Mesenchymal stem cell (in vitro differentiated cells and primary cell): Measurements from ENCODE around the gene EEFSEC.

ENCODE experiments used
- DNase-seq: peaks from one replicate; pipeline ENCODE4 v3.0.0-alpha.2; 2013
- H2AFZ ChIP-seq: one replicate; pipeline ENCODE4 v1.6.1; 2013; ENCODE audit warnings: low read depth, mild to moderate bottlenecking, control low read depth, inconsistent platforms, low read length, moderate library complexity
- H2AK5ac ChIP-seq: 2 replicates; pipeline ENCODE4 v1.6.1; 2013; ENCODE audit warnings: low read length, moderate library complexity, mild to moderate bottlenecking, inconsistent platforms; ENCODE audit not compliant: severe bottlenecking
- H2BK120ac ChIP-seq: one replicate; pipeline ENCODE4 v1.6.1; 2013; ENCODE audit warnings: low read depth, mild to moderate bottlenecking, inconsistent platforms, low read length, moderate library complexity
- H2BK12ac ChIP-seq, 2 experiments: one replicate each; pipeline ENCODE4 v1.6.1; 2013; ENCODE audit warnings: inconsistent platforms in 2 of 2, low read length in 2 of 2, mild to moderate bottlenecking in 2 of 2, moderate library complexity in 2 of 2, control low read depth in 1 of 2
- H2BK15ac ChIP-seq: one replicate; pipeline ENCODE4 v1.6.1; 2013; ENCODE audit warnings: mild to moderate bottlenecking, low read depth, inconsistent platforms; ENCODE audit not compliant: poor library complexity, severe bottlenecking
- H2BK5ac ChIP-seq: 2 replicates; pipeline ENCODE4 v1.6.1; 2013; ENCODE audit warnings: low read depth, mild to moderate bottlenecking, low read length, control low read depth, inconsistent platforms; ENCODE audit not compliant: poor library complexity, severe bottlenecking
- H3K14ac ChIP-seq, 2 experiments: one replicate each; pipeline ENCODE4 v1.6.1; 2013; ENCODE audit warnings: inconsistent platforms in 2 of 2, low read length in 2 of 2, control low read depth in 1 of 2, mild to moderate bottlenecking in 1 of 2, moderate library complexity in 1 of 2
- H3K18ac ChIP-seq, 2 experiments: one replicate each; pipeline ENCODE4 v1.6.1; 2013; ENCODE audit warnings: inconsistent platforms in 2 of 2, low read length in 2 of 2, control low read depth in 1 of 2, low read depth in 1 of 2, mild to moderate bottlenecking in 1 of 2
- H3K23ac ChIP-seq, 2 experiments: one replicate each; pipeline ENCODE4 v1.6.1; 2013; ENCODE audit warnings: inconsistent platforms in 2 of 2, low read length in 2 of 2, mild to moderate bottlenecking in 2 of 2, moderate library complexity in 2 of 2, control low read depth in 1 of 2
- H3K27ac ChIP-seq: 2 replicates; pipeline ENCODE4 v1.5.1; 2013; ENCODE audit warnings: mild to moderate bottlenecking, moderate library complexity, low read length, control low read depth, inconsistent platforms; ENCODE audit not compliant: poor library complexity, severe bottlenecking
- H3K27me3 ChIP-seq, 2 experiments: 2 replicates each; pipeline versions ENCODE4 v1.6.1 to v1.7.0; 2013; ENCODE audit warnings: low read length in 2 of 2, mild to moderate bottlenecking in 2 of 2, moderate library complexity in 2 of 2, control low read depth in 1 of 2, inconsistent platforms in 1 of 2; ENCODE audit not compliant: control insufficient read depth in 1 of 2, insufficient read depth in 1 of 2
- H3K36me3 ChIP-seq, 2 experiments: 2 replicates each; pipeline versions ENCODE4 v1.6.1 to v1.7.0; 2013; ENCODE audit warnings: low read length in 2 of 2, control low read depth in 1 of 2, inconsistent platforms in 1 of 2, low read depth in 1 of 2, mild to moderate bottlenecking in 1 of 2; ENCODE audit not compliant: insufficient read depth in 2 of 2, control insufficient read depth in 1 of 2
- H3K4ac ChIP-seq, 2 experiments: one replicate each; pipeline ENCODE4 v1.6.1; 2013; ENCODE audit warnings: inconsistent platforms in 2 of 2, low read length in 2 of 2, mild to moderate bottlenecking in 2 of 2, moderate library complexity in 2 of 2, control low read depth in 1 of 2, low read depth in 1 of 2
- H3K4me1 ChIP-seq: 2 replicates; pipeline ENCODE4 v1.6.1; 2013; ENCODE audit warnings: low read depth, low read length, control low read depth; ENCODE audit not compliant: control insufficient read depth, insufficient read depth
- H3K4me2 ChIP-seq: 2 replicates; pipeline ENCODE4 v1.6.1; 2013; ENCODE audit warnings: low read length, mild to moderate bottlenecking, inconsistent platforms; ENCODE audit not compliant: poor library complexity, severe bottlenecking
- H3K4me3 ChIP-seq, 2 experiments: 2 replicates each; pipeline versions ENCODE4 v1.5.1 to v1.7.0; 2013; ENCODE audit warnings: low read length in 2 of 2, mild to moderate bottlenecking in 2 of 2, control low read depth in 1 of 2, low read depth in 1 of 2; ENCODE audit not compliant: insufficient read depth in 1 of 2
- H3K79me1 ChIP-seq: replicated peaks from 2 replicates; pipeline ENCODE4 v1.6.1; 2013; ENCODE audit warnings: mild to moderate bottlenecking, control low read depth, low read length, inconsistent platforms; ENCODE audit not compliant: poor library complexity, severe bottlenecking
- H3K9ac ChIP-seq: 2 replicates; pipeline ENCODE4 v1.7.0; 2013; ENCODE audit warnings: mild to moderate bottlenecking, low read length, moderate library complexity
- H3K9me3 ChIP-seq: 2 replicates; pipeline ENCODE4 v1.7.0; 2013; ENCODE audit warnings: mild to moderate bottlenecking, low read length; ENCODE audit not compliant: control insufficient read depth
- H4K8ac ChIP-seq: one replicate; pipeline ENCODE4 v1.6.1; 2013; ENCODE audit warnings: inconsistent platforms, mild to moderate bottlenecking, low read length, moderate library complexity
- H4K91ac ChIP-seq: one replicate; pipeline ENCODE4 v1.6.1; 2013; ENCODE audit warnings: mild to moderate bottlenecking, low read length, inconsistent platforms
- WGBS: methylation state at CpG from one replicate; pipeline ENCODE4 v1.1.7; 2013; ENCODE audit warnings: mixed read lengths; 5-methylcytosine and 5-hydroxymethylcytosine counted together

The EEFSEC gene

GRCh38 chr3:128411574-128412064, 258.3 kb downstream of the EEFSEC start:
- H3K4me1 ChIP-seq, result peaks cover 5% of the 10 kb centered on the region
- peaks cover 0 to 73% of the 10 kb centered on the region in 2 experiments for H3K27me3 ChIP-seq
- H3K18ac ChIP-seq, result no peak overlapping the region
- no peak overlapping the region for H3K23ac ChIP-seq
- peak overlapping the region; percentile 8 for H4K8ac ChIP-seq
- peaks cover 0 to 3% of the 10 kb centered on the region in 2 experiments for H3K36me3 ChIP-seq
- H2AFZ ChIP-seq, result no peak overlapping the region
- no peak overlapping the region for H3K4me3 ChIP-seq
- no peak overlapping the region for H3K27ac ChIP-seq
- no peak overlapping the region for H2AK5ac ChIP-seq
- H4K91ac ChIP-seq, result no peak overlapping the region
- no peaks in the 10 kb centered on the region for H3K79me1 ChIP-seq
- H2BK12ac ChIP-seq, result no peak overlapping the region
- peak overlapping the region in 1 of 2 experiments; percentile 71 for H3K14ac ChIP-seq
- H3K4me2 ChIP-seq, result no peak overlapping the region
- H2BK120ac ChIP-seq, result no peak overlapping the region
- 57% methylated on average over 18 of the region's 18 CpGs for WGBS
- H3K4ac ChIP-seq, result no peak overlapping the region
- DNase-seq, result no peak
- no peak overlapping the region for H2BK5ac ChIP-seq
- H3K9me3 ChIP-seq, result no peaks in the 10 kb centered on the region
- H3K9ac ChIP-seq, result no peak overlapping the region
- no peak overlapping the region for H2BK15ac ChIP-seq

- Histone ChIP-seq H3K18ac (no peak overlapping the region), H3K4ac (no peak overlapping the region), H2AK5ac (no peak overlapping the region), H3K9ac (no peak overlapping the region), H3K4me1 (peaks cover 13% of the 10 kb centered on the region), H2BK120ac (no peak overlapping the region), H3K36me3 (peaks cover 0 to 3% of the 10 kb centered on the region in 2 experiments), H2BK5ac (no peak overlapping the region), H3K79me1 (no peaks in the 10 kb centered on the region), H2BK12ac (no peak overlapping the region), H3K9me3 (no peaks in the 10 kb centered on the region), H2BK15ac (peak overlapping the region; percentile 30), H4K8ac (no peak overlapping the region), H3K4me2 (no peak overlapping the region), H4K91ac (peak overlapping the region; percentile 46), H3K4me3 (no peak overlapping the region), H3K27ac (no peak overlapping the region), H3K27me3 (peaks cover 0 to 68% of the 10 kb centered on the region in 2 experiments), H3K14ac (no peak overlapping the region), H3K23ac (no peak overlapping the region), H2AFZ (no peak overlapping the region)
- no peak for DNase-seq
- 63% methylated on average over 13 of the region's 15 CpGs for WGBS
Measured at GRCh38 chr3:128412180-128413002, 259.1 kb downstream of the EEFSEC start.

GRCh38 chr3:128413003-128413370, 259.7 kb downstream of the EEFSEC start:
- Histone ChIP-seq H2BK15ac (peak overlapping the region; percentile 7), H3K27ac (no peak overlapping the region), H2BK12ac (no peak overlapping the region), H2AFZ (no peak overlapping the region), H3K4ac (no peak overlapping the region), H3K36me3 (peaks cover 0 to 3% of the 10 kb centered on the region in 2 experiments), H3K14ac (peak overlapping the region in 1 of 2 experiments; percentile 31), H2BK5ac (no peak overlapping the region), H3K4me2 (no peak overlapping the region), H3K23ac (no peak overlapping the region), H3K9me3 (no peaks in the 10 kb centered on the region), H2AK5ac (no peak overlapping the region), H2BK120ac (no peak overlapping the region), H4K8ac (no peak overlapping the region), H3K79me1 (no peaks in the 10 kb centered on the region), H3K18ac (no peak overlapping the region), H3K27me3 (peaks cover 0 to 70% of the 10 kb centered on the region in 2 experiments), H3K9ac (no peak overlapping the region), H3K4me1 (peaks cover 16% of the 10 kb centered on the region), H3K4me3 (no peak overlapping the region), H4K91ac (no peak overlapping the region)
- 62% methylated on average over 8 of the region's 8 CpGs for WGBS
- no peak for DNase-seq

GRCh38 chr3:128413413-128414205, 260.3 kb downstream of the EEFSEC start:
- Histone ChIP-seq H3K4me2 (no peak overlapping the region), H3K27me3 (peaks cover 0 to 72% of the 10 kb centered on the region in 2 experiments), H3K14ac (peak overlapping the region in 1 of 2 experiments; percentile 31), H3K4me1 (peaks cover 16% of the 10 kb centered on the region), H3K18ac (no peak overlapping the region), H3K23ac (no peak overlapping the region), H3K4me3 (no peak overlapping the region), H4K91ac (no peak overlapping the region), H3K36me3 (no peaks in the 10 kb centered on the region), H2BK120ac (no peak overlapping the region), H3K79me1 (no peaks in the 10 kb centered on the region), H2AFZ (no peak overlapping the region), H4K8ac (no peak overlapping the region), H3K27ac (no peak overlapping the region), H3K9ac (no peak overlapping the region), H2BK5ac (no peak overlapping the region), H2BK15ac (peak overlapping the region; percentile 7), H2BK12ac (no peak overlapping the region), H3K9me3 (no peaks in the 10 kb centered on the region), H2AK5ac (no peak overlapping the region), H3K4ac (no peak overlapping the region)
- WGBS, result 91% methylated on average over 23 of the region's 24 CpGs
- no peak for DNase-seq
